Amygdala (tissue), 56 donors: ENCODE results near the gene DKK2.

Experiments used
- DNase-seq, 56 donors: peaks; one replicate each; lab custom pipeline; 2025; lab: John Stamatoyannopoulos, UW

DKK2 gene, protein sequence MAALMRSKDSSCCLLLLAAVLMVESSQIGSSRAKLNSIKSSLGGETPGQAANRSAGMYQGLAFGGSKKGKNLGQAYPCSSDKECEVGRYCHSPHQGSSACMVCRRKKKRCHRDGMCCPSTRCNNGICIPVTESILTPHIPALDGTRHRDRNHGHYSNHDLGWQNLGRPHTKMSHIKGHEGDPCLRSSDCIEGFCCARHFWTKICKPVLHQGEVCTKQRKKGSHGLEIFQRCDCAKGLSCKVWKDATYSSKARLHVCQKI

GRCh38 chr4:107035819-107036583 is at the start of gene DKK2:
Gene DKK2 (minus strand): TSS chr4:107036313. CDS start chr4:107035591, 722 bp downstream.
- peak in 19 of 56 donors; percentile 1 to 54 (median 8) for DNase-seq

DNA sequence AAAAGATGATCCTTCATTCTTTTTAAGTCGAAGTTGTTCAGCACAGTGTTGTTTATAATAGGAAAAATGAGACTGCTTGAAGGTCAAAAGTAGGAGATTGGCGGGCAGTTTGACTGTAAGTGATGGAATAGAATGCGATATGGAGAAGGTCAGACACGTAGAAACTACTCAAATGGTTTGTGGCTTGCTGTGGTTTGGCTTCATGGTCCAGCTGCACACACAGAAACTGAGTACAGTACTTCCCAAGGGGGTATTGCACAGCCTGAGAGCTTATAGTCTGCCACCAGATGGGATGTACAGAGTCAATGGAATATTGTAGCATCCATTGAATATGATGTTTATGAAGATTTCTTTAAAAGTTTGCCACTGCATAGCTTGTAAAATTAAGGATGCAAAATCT is 41.1 kb upstream of the DKK2 start:
- no peak for DNase-seq

- DNase-seq, result no peak
Observed at GRCh38 chr4:107072836-107073736, 37.0 kb upstream of the DKK2 start.

GRCh38 chr4:107071108-107071507 is 35.0 kb upstream of the DKK2 start:
- no peak for DNase-seq

- no peak for DNase-seq
Observed at GRCh38 chr4:107069049-107069448, 32.9 kb upstream of the DKK2 start.

DNA sequence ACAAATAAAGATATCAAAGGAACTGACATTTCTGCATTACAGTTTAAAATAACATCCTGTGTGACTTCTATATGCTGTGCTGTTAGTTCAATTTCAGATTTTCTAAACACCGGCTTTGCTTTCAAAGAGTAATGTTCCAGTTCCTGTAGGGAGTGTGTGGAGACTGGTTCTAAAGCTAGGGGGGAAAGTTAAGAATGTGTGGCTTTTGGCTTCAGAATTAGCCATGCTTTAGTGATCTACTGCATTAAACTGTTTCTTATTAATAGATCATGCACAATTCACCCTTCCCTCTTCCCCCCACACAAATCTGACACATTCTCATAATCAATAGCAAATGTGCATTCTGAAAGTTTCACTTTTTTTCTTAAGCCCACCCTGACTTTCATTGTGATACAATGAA is 32.0 kb upstream of the DKK2 start:
- no peak for DNase-seq

- no peak for DNase-seq
Observed at GRCh38 chr4:107066621-107067020, 30.5 kb upstream of the DKK2 start.

GRCh38 chr4:107065201-107065600 is 29.1 kb upstream of the DKK2 start:
- DNase-seq, result no peak

DNA sequence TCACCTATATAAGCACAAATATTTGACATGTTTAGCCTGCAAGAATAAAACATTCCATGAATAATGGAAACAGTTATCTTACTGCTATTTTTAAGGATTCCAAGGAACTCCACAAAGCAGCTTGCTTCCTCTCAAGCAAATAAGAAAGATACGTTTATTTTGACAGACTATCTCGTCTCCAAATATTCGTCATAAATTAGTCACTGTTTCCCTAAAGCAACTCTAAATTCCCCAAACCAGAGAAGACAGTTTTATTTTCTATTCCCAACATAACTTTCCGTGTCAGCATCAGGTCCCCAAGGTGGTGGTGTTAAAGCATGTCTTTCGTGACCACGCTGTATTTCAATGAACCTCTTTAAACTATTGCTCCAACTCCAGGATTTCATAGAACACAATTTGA is 24.3 kb upstream of the DKK2 start:
- no peak for DNase-seq

GRCh38 chr4:107058828-107059227 is 22.7 kb upstream of the DKK2 start:
- DNase-seq, result no peak

DNA sequence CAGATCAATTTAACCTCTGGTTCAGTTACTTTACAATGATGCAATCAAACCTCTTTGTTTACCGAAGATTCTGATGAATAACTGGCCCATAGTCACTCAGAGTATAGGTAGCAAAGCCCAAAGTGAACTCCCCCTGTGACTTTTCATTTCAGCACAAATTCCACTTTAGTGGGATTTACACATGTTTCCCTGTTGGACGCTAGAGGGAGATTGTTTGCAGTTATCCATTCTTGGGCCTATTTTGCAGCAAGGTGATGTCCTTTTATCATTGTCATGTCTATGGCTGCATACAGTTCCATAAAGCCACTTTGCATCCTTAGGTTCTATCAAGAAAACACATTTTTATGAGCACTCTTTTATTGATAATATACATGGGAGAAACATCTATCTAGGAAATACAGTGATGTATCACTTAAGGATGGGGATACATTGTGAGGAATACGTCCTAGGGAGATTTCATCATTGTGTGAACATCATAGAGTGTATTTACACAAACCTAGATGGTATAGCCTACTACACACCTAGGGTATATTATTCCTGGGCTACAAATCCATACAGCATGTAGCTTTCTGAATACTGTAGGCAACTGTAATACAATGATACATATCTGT is 14.5 kb upstream of the DKK2 start:
- no peak for DNase-seq

DNA sequence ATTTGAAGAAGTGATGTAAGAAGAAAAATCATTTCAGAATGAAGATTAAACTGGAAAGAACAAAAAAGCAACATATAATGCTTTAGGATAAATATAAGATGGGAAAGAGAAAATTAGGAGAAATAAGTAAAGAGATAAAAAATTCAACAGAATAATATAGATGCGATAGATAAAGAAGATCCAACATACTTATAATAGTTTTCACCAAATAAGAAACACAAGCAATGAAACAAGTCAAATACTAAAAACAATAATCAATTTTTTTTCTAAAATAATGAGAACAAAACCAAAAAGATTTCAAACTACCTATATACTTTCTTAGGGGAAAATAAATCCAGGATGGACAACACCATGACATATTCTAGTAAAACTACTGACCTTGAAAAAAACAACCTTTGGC is 10.1 kb upstream of the DKK2 start:
- DNase-seq, result no peak

DNA sequence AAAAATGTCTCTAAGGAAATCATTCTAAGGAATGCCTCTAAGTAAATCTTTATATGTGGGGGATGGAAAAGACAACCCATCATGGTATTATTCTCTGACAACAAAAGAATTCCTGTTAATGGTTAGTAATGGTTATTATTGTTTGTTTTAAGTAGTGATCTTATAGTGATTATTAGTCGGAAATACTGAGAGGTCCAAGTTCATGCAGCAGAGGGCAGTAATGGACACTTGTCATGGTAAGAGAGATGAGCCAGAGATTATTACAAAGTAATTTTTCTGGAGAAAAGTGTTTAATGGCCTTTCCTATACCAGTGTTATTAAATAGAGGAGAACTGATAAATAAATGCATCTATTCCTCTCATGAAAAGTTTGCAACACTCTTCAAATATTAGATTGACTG is 8.1 kb upstream of the DKK2 start:
- DNase-seq, result peak in 1 of 56 donors; percentile 1

DNA sequence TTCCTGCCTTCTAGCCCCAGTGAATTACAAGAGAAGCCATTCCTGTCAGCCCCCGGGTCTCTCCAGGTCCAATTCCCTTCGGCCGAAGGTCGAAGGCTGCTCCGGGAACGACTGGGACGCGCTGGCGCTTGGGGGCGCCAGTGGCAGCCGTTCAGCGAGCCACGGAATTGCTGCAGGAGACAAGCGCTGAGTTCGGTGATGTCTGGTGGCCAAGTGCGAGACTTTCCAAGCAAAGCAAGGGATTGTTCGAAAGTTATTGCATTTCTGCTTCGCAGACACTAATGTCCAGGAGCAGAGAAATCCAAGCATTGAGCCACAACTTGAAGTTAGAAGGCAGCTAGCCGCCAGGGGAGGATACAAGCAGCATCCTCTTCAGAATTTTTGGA is 1.1 kb upstream of the DKK2 start:
- DNase-seq, result peak in 36 of 56 donors; percentile 0 to 63 (median 20)

DNA sequence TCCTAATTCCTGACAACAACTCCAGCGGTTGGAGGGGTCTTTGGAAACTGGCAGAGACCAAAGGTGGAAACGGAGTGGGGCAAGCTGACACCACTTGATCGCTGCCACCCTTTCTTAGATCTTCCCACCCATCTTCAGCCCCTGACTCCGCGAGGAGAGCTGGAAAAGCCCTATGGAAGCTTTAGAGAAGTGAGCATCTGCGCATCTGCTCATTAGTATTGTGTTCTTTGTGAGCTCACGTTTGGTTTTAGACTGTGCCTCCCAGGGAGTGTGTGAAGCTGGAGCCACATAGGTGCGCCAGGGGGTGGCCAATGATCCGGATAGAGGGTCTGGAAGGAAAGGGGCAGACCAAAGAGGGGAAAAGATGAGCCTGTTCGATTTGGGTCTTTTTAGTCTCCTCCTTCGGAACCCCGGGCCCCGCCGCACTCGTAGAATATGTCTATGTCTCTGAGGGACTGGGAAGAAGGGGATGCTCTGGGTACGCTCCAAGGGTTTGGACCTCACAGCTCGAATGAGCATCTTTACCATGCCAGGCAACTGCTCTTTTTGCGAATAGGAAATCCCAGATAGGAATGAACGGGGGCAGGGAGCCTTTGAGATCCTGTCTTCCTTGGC is 578 bp upstream of the DKK2 start:
- DNase-seq, result peak in 7 of 56 donors; percentile 1 to 38 (median 11)

DNA sequence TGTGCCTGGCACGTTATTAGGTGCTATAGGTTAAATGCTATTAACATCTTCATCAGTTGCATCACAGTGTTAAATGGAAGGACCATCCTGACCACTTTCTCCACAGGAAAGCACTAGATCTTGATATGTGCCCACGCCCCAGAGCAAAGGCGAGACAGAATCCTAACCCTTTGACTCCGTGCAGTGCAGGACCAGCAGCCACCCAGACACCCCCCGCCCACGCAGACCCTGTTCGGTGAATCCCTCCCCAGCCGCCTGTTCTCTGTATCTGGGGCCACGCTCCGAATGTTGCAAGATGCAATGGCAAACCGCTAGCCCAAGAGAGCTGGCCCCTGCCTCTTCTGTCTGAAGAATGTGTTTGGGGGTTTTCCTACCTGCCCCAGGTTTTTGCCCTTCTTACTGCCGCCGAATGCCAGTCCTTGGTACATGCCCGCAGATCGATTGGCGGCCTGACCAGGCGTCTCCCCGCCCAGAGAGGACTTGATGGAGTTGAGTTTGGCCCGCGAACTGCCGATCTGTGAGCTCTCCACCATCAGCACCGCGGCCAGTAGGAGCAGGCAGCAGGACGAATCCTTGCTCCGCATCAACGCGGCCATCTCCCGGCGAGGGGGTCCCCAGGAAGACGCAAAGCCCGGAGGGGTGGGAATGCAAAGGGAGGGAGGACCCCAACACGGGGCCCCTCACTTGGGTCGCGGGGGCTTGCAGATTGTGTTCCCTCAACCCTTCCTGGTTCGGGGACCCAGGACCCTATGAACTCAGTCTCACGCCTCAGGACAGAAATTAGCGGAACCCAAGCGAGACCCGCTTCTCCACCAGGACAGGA is 906 bp downstream of the DKK2 start:
- peak in 16 of 56 donors; percentile 0 to 31 (median 4) for DNase-seq

DNA sequence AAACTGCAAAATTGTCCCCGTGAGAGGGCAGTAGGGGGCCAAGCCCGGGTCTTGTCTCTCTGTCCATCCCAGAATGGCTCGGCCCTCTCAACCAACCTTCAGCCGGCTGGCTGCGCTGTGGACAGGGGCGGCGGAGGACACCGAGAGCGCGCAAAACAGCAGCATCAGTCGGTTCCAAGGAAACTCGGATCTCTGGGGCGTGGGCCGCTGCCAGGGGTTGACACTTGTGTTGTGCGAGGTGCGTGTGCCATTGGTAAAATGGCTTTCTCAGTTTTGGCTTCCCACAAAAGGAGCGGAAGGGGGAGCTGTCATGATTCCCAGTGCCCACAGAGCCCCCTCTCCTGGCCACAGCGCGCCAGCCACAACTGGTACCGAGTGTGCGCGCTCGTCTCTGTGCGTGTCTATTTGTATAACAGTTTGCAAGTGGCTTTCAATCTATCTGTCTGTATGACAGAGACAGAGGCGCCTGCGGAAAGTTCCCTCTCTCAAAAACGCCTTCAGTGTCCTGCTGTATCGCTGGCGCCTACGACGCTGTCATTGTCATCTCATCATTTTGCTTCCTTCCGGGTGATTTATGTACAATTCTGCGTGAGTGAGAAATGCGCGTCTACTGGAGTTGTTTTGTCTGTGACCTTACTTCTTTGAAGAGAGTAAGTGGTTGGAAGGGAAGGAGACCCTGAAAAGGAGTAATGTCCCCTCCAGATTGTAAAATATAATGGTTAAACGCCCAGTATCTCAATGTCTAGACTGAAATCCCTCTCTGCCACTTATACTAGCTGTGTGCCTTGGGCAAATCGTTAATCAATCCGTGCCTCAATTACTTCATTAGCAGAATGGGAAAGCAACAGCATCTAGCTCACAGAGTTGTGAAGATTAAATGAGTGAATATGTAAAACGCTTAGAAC is 1.8 kb downstream of the DKK2 start:
- peak in 46 of 56 donors; percentile 2 to 70 (median 40) for DNase-seq

- no peak for DNase-seq
Observed at GRCh38 chr4:107027379-107027778, 8.7 kb downstream of the DKK2 start.
